Adrenal gland (tissue), 12 donors: ENCODE results near the gene TCEA2. TPM values are rescaled to one million over a fixed set of nuclear protein-coding genes. Genes with fewer than 3 reads are reported as not detected.

ENCODE experiments used
- DNase-seq, 7 donors: peaks; one replicate each; pipeline ENCODE4 v3.0.0-alpha.2; 2019 to 2020
- H3K27ac ChIP-seq, 5 donors: fragments of 200-600 bp; sonication (generic) in 4 of 5; 1 replicate in 3 of 5; 2 replicates in 2 of 5; pipeline versions ENCODE4 v1.5.1 to v1.8.0; 2016 to 2020; ENCODE audit warnings: mild to moderate bottlenecking in 1 of 5
- H3K27me3 ChIP-seq: fragments of 200-600 bp; 2 replicates; pipeline ENCODE4 v1.8.0; 2021
- H3K36me3 ChIP-seq, 2 donors: fragments of 200-600 bp; replicated peaks in 1 of 2; 1 replicate in 1 of 2; 2 replicates in 1 of 2; pipeline versions ENCODE4 v1.5.1 to v1.8.0; 2018 to 2022
- H3K4me1 ChIP-seq, 2 donors: fragments of 200-600 bp; replicated peaks in 1 of 2; 1 replicate in 1 of 2; 2 replicates in 1 of 2; pipeline versions ENCODE4 v1.5.1 to v1.8.0; 2018 to 2021
- H3K4me3 ChIP-seq, 4 donors: fragments of 200-600 bp; sonication (generic) in 3 of 4; one replicate each; pipeline ENCODE4 v1.5.1; 2016 to 2018
- H3K9me3 ChIP-seq, 3 donors: fragments of 200-600 bp; sonication (generic) in 1 of 3; replicated peaks in 1 of 3; 1 replicate in 2 of 3; 2 replicates in 1 of 3; pipeline versions ENCODE4 v1.5.1 to v1.8.0; 2016 to 2021
- CTCF ChIP-seq, 6 experiments: fragments of 450-650 bp in 4 of 6; fragments of 200-600 bp in 2 of 6; sonication (generic) in 1 of 6; IDR thresholded peaks; 1 replicate in 5 of 6; 2 replicates in 1 of 6; pipeline versions ENCODE4 v1.5.1 to v1.8.0; 2016 to 2021; ENCODE audit warnings: antibody characterized with exemption in 6 of 6, mild to moderate bottlenecking in 2 of 6, moderate library complexity in 1 of 6
- POLR2A ChIP-seq, 2 donors: fragments of 450-650 bp; IDR thresholded peaks; one replicate each; pipeline ENCODE4 v1.6.1; 2017; ENCODE audit warnings: antibody characterized with exemption in 2 of 2, mild to moderate bottlenecking in 2 of 2, moderate library complexity in 1 of 2
- WGBS, 4 donors: extraction: QIAGEN DNeasy Blood & Tissue Kit in 2 of 4; methylation state at CpG; one replicate each; pipeline versions ENCODE4 v1.1.5 to v1.1.7; 2013 to 2017; 5-methylcytosine and 5-hydroxymethylcytosine counted together
- intact Hi-C, 2 donors: fragments of 100-400 bp; cut with DNase I; formaldehyde crosslinking; loops; one replicate each; pipeline versions ENCODE4 v1.14.1 to v1.15.0; 2022 to 2023
- polyA plus RNA-seq, 3 donors: library from polyadenylated mRNA; stranded (reverse); fragments of 200-250 nt in 2 of 3; fragments of 350-450 nt in 1 of 3; fragmentation: Illumina TruSeq in 1 of 3; extraction: RNeasy Lipid Tissue Mini Kit (QIAGEN cat#74804) in 1 of 3; gene quantifications; one replicate each; pipeline ENCODE4 v1.2.3, GENCODE V29; 2013 to 2014
- total RNA-seq, 9 donors: library from RNA; depleted of rRNA in 4 of 9; stranded (reverse); fragments of >200 nt in 4 of 9; fragments of 120-200 nt in 1 of 9; fragmentation: NEBNext Ultra II Directional in 1 of 9; extraction: Animal tissue kit (Norgen Biotek cat#: 25700) in 1 of 9; gene quantifications; one replicate each; pipeline versions ENCODE4 v1.1.0 to v1.2.4, GENCODE V29; 2013 to 2023
- donor health status: healthy with polysubstance abuse.
- donor health status: Bipolar disorder and iron deficiency.
- donor health status: DM: yes; HTN: yes; CAD: no.
- donor health status: DM: no; HTN: no; CAD: no.
- donor health status: DM: no; HTN: no; CAD: no.
- donor health status: DM: yes; HTN: yes; CAD: no.

The TCEA2 gene
- total and polyA plus RNA-seq, 12 donors: 12.6 to 184 (median 53.7) TPM

- peaks cover 21% of the 10 kb centered on the region for H3K27me3 ChIP-seq
- 2 to 20% (median 2%) methylated on average over 2 to 30 of the region's 30 CpGs; no CpG with 5 or more reads in 1 of the 4 donors for WGBS, 4 donors
- H3K9me3 ChIP-seq: no peaks in the 10 kb centered on the region
- H3K36me3 ChIP-seq: peaks cover 0 to 3% of the 10 kb centered on the region in 2 donors
- peaks cover 8 to 25% of the 10 kb centered on the region in 2 donors for H3K4me1 ChIP-seq
- TF ChIP-seq POLR2A (IDR thresholded peaks at IDR 0.05) (no peak), CTCF (IDR thresholded peaks at IDR 0.05) (no peak)
- DNase-seq: no peak
- peak overlapping the region in 1 of 4 donors; percentile 50 for H3K4me3 ChIP-seq
- intact Hi-C loops: loop anchor here in 1 of 2 donors (10.0 kb wide), 1 partner anchor 77 kb away; no protein-coding TSS in a partner anchor
- H3K27ac ChIP-seq: peak overlapping the region in 1 of 5 donors; percentile 55
Observed at GRCh38 chr20:64038224-64038564, 24.8 kb upstream of the TCEA2 start.

GRCh38 chr20:64038565-64039292 lies 24.3 kb upstream of the TCEA2 start:
- Histone ChIP-seq H3K36me3 (no peaks in the 10 kb centered on the region), H3K4me1 (peaks cover 8 to 25% of the 10 kb centered on the region in 2 donors), H3K27me3 (peaks cover 21% of the 10 kb centered on the region), H3K4me3 (peak overlapping the region in 2 of 4 donors; percentile 12 to 50), H3K9me3 (no peaks in the 10 kb centered on the region), H3K27ac (peak overlapping the region in 2 of 5 donors; percentile 54 to 55)
- DNase-seq: peak; percentile 56 to 83 (median 67)
- 0 to 1% (median 1%) methylated on average over 7 to 91 of the region's 91 CpGs for WGBS, 4 donors
- intact Hi-C loops: loop anchor here in 1 of 2 donors (10.0 kb wide), 1 partner anchor 76 kb away; no protein-coding TSS in a partner anchor
- TF ChIP-seq POLR2A (IDR thresholded peaks at IDR 0.05): no peak
- TF ChIP-seq CTCF (IDR thresholded peaks at IDR 0.05): peak; percentile 50 to 68 (median 66)

- WGBS, 4 donors: 14 to 45% (median 18%) methylated on average over 3 to 17 of the region's 17 CpGs
- TF ChIP-seq POLR2A (IDR thresholded peaks at IDR 0.05) (no peak), CTCF (IDR thresholded peaks at IDR 0.05) (no peak)
- peak overlapping the region in 1 of 5 donors; percentile 15 for H3K27ac ChIP-seq
Observed at GRCh38 chr20:64039293-64040160, 23.5 kb upstream of the TCEA2 start.

More at GRCh38 chr20:64039293-64040160, 23.5 kb upstream of the TCEA2 start:
- DNase-seq: peak in 1 of 7 donors; percentile 65
- peaks cover 21% of the 10 kb centered on the region for H3K27me3 ChIP-seq
- H3K4me3 ChIP-seq: peak overlapping the region in 2 of 4 donors; percentile 12 to 50
- intact Hi-C loops: loop anchor here in 1 of 2 donors (10.0 kb wide), 1 partner anchor 75 kb away; no protein-coding TSS in a partner anchor
- peaks cover 8 to 25% of the 10 kb centered on the region in 2 donors for H3K4me1 ChIP-seq
- H3K9me3 ChIP-seq: no peaks in the 10 kb centered on the region
- no peaks in the 10 kb centered on the region for H3K36me3 ChIP-seq
